Measurements from ENCODE around the gene UBE4B.

- TF ChIP-seq CTCF (conservative IDR thresholded peaks at IDR 0.05) (no peak), ZFX (IDR thresholded peaks at IDR 0.05) (no peak)
Observed at GRCh38 chr1:9996624-9997582, 35.9 kb upstream of the UBE4B start, which contains the start of gene RBP7.
